Testis (tissue), 2 donors: ENCODE results near the gene KIF16B.

ENCODE experiments used
- CTCF ChIP-seq, 3 experiments: fragments of 450-650 bp in 2 of 3; fragments of 200-600 bp in 1 of 3; sonication (generic) in 1 of 3; IDR thresholded peaks; one replicate each; pipeline ENCODE4 v1.5.1; 2016 to 2019; ENCODE audit warnings: antibody characterized with exemption in 3 of 3, mild to moderate bottlenecking in 2 of 3, moderate library complexity in 1 of 3
- POLR2A ChIP-seq: fragments of 450-650 bp; IDR thresholded peaks from one replicate; pipeline ENCODE4 v1.6.1; 2017; ENCODE audit warnings: antibody characterized with exemption, mild to moderate bottlenecking, moderate library complexity

- peak in 1 of 3 experiments; percentile 10 for TF ChIP-seq CTCF (IDR thresholded peaks at IDR 0.05)
- no peak for TF ChIP-seq POLR2A
Observed at GRCh38 chr20:16573001-16573965, at the start of gene KIF16B.
